OCI-LY7 (cell line): Measurements from ENCODE around the gene MCTP2.

ENCODE experiments used
- CTCF ChIP-seq: fragments of 200-600 bp; sonication (generic); conservative IDR thresholded peaks from 2 replicates; pipeline ENCODE4 v1.5.1; 2014; ENCODE audit warnings: mild to moderate bottlenecking, antibody characterized with exemption, low read length, moderate library complexity, mixed read lengths
- EZH2phosphoT487 ChIP-seq: fragments of 200-600 bp; sonication (generic); IDR thresholded peaks from 2 replicates; pipeline ENCODE4 v1.6.1; 2018; ENCODE audit warnings: low read depth, borderline replicate concordance, mild to moderate bottlenecking, mixed run types, antibody characterized with exemption, low read length, moderate library complexity, mixed read lengths

DNA sequence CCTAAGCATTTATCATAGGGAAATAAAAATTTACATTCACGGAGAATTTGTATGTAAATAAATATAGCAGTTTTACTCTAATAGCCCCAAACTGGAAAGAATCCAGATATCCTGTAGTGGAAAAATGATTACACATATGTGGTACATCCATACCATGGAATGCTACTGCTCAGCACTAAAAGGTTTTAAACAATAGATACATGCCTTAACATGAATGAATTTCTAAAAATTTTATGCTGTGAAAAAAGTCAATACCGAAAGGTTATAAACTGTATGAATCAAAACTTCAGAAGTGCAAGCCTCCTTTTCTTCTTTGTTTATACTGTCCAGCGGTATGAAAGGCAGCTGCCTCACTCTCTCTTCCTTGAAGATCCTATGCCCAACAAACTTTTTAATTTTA is 37.5 kb upstream of the MCTP2 start:
- TF ChIP-seq CTCF (no peak), EZH2phosphoT487 (no peak)
